ENCODE data around the gene SFN. TPM values are rescaled to one million over a fixed set of nuclear protein-coding genes. Genes with fewer than 3 reads are reported as not detected.

Gene SFN
- not detected in 3 replicates for total RNA-seq
- long read RNA-seq = 0 reads

DNA sequence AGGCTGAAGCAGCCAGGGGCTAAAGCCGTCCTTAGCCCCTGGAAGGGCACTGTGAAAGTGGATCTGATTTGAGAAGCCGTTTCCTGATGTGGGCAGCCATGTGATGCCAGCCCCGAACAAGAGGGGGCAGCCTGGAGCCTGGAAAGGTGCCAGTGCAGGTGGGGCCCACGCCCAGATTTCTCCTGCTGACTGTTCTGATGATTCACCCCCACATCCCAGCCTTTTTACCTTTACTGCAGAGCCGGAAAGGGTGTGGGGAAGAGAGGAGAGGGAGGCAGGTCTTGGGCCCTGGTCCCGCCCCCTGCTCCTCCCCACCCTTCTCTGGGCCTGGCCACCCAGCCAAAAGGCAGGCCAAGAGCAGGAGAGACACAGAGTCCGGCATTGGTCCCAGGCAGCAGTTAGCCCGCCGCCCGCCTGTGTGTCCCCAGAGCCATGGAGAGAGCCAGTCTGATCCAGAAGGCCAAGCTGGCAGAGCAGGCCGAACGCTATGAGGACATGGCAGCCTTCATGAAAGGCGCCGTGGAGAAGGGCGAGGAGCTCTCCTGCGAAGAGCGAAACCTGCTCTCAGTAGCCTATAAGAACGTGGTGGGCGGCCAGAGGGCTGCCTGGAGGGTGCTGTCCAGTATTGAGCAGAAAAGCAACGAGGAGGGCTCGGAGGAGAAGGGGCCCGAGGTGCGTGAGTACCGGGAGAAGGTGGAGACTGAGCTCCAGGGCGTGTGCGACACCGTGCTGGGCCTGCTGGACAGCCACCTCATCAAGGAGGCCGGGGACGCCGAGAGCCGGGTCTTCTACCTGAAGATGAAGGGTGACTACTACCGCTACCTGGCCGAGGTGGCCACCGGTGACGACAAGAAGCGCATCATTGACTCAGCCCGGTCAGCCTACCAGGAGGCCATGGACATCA, at the start of gene SFN:
Gene SFN, plus strand, starts transcription at position 369 of the 904 bp plus-strand sequence. Its CDS starts 64 bp downstream, at position 433.
- Mint-ChIP-seq H3K27me3 (ENCODE audit: low read depth) (no peaks in the 10 kb centered on the region), H3K4me3 (ENCODE audit: unreplicated experiment) (peak within 1 kb of the TSS; percentile 92), H3K27ac (ENCODE audit: unreplicated experiment) (no peak within 1 kb of the TSS), H3K9me3 (ENCODE audit: low read depth) (no peaks in the 10 kb centered on the region), H3K4me1 (ENCODE audit: low read depth) (peaks cover 24% of the 10 kb centered on the region), H3K36me3 (ENCODE audit: low read depth) (no peaks in the 10 kb centered on the region)
- DNase-seq (ENCODE audit: low spot score) = peak; percentile 95
- TF ChIP-seq, protein P1, sequence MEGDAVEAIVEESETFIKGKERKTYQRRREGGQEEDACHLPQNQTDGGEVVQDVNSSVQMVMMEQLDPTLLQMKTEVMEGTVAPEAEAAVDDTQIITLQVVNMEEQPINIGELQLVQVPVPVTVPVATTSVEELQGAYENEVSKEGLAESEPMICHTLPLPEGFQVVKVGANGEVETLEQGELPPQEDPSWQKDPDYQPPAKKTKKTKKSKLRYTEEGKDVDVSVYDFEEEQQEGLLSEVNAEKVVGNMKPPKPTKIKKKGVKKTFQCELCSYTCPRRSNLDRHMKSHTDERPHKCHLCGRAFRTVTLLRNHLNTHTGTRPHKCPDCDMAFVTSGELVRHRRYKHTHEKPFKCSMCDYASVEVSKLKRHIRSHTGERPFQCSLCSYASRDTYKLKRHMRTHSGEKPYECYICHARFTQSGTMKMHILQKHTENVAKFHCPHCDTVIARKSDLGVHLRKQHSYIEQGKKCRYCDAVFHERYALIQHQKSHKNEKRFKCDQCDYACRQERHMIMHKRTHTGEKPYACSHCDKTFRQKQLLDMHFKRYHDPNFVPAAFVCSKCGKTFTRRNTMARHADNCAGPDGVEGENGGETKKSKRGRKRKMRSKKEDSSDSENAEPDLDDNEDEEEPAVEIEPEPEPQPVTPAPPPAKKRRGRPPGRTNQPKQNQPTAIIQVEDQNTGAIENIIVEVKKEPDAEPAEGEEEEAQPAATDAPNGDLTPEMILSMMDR (IDR thresholded peaks at IDR 0.05) = peak; percentile 49

DNA sequence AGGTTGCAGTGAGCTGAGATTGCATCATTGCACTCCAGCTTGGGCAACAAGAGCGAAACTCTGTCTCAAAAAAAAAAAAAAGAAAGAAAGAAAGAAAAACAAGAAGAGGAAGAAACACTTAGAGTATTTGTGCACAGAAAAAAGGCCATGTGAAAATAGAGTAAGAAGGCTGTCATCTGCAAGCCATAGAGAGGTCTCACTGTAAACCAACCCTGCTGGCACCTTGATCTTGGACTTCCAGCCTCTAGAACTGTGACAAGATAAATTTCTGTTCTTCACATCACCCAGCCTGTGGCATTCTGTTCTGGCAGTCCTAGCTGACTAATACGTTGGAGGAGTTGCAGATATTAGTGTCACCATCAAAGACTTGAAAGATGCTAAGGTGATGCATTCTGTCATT, 48.6 kb upstream of the SFN start:
- H3K27ac Mint-ChIP-seq (ENCODE audit: unreplicated experiment) = no peak overlapping the region
- no peak for DNase-seq (ENCODE audit: low spot score)
- no peaks in the 10 kb centered on the region for H3K36me3 Mint-ChIP-seq (ENCODE audit: low read depth)
- no peaks in the 10 kb centered on the region for H3K4me1 Mint-ChIP-seq (ENCODE audit: low read depth)
- TF ChIP-seq, protein P1 (IDR thresholded peaks at IDR 0.05) = no peak
- H3K9me3 Mint-ChIP-seq (ENCODE audit: low read depth) = no peaks in the 10 kb centered on the region
- no peaks in the 10 kb centered on the region for H3K27me3 Mint-ChIP-seq (ENCODE audit: low read depth)
- no peak overlapping the region for H3K4me3 Mint-ChIP-seq (ENCODE audit: unreplicated experiment)

DNA sequence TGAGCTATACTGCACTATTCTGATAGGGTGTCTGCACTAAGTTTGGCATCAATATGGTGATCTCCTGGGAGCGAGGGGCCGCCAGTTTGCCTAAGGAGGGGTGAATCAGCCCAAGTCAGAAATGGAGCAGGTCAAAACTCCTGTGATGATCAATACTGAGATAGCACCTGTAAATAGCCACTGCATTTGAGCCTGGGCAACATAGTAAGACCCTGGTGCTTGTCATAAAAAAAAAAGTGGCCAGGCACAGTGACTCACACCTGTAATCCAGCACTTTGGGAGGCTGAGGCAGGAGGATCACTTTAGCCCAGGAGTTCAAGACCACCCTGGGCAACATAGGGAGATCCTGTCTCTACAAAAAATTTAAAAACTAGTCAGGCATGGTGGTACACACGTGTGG, 48.1 kb upstream of the SFN start:
- no peaks in the 10 kb centered on the region for H3K36me3 Mint-ChIP-seq (ENCODE audit: low read depth)
- no peaks in the 10 kb centered on the region for H3K27me3 Mint-ChIP-seq (ENCODE audit: low read depth)

DNA sequence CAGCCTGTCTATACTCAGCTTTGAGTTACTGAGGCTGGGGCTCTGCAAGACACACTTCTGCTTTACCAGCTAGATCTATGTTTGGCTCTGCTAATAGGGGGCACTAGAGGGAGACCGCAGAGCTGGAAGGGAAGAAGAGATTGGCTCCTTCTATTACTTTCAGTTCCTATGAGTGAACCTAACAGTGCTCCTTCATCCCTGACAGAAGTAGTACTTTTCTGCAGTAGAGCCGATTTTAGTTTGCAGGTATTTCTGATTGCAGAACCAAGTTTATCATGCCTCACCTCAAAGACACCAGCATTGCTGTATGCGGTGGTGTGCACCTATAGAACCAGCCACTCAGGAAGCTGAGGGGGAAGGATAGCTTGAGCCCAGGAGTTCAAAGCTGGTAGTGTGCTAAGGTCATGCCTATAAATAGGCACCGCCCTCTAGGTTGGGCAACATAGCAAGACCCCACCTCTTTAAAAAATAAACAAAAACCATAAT, 42.1 kb upstream of the SFN start:
- no peak for DNase-seq (ENCODE audit: low spot score)
- Mint-ChIP-seq H3K27me3 (ENCODE audit: low read depth) (no peaks in the 10 kb centered on the region), H3K9me3 (ENCODE audit: low read depth) (no peaks in the 10 kb centered on the region), H3K4me1 (ENCODE audit: low read depth) (peaks cover 1% of the 10 kb centered on the region), H3K36me3 (ENCODE audit: low read depth) (no peaks in the 10 kb centered on the region), H3K27ac (ENCODE audit: unreplicated experiment) (no peak overlapping the region), H3K4me3 (ENCODE audit: unreplicated experiment) (no peak overlapping the region)
- TF ChIP-seq, protein P1 (IDR thresholded peaks at IDR 0.05) = peak; percentile 24

More for the DNA sequence above, 48.1 kb upstream of the SFN start:
- TF ChIP-seq, protein P1 (IDR thresholded peaks at IDR 0.05) = no peak
- no peak for DNase-seq (ENCODE audit: low spot score)
- Mint-ChIP-seq H3K4me3 (ENCODE audit: unreplicated experiment) (no peak overlapping the region), H3K4me1 (ENCODE audit: low read depth) (no peaks in the 10 kb centered on the region), H3K9me3 (ENCODE audit: low read depth) (no peaks in the 10 kb centered on the region), H3K27ac (ENCODE audit: unreplicated experiment) (no peak overlapping the region)

DNA sequence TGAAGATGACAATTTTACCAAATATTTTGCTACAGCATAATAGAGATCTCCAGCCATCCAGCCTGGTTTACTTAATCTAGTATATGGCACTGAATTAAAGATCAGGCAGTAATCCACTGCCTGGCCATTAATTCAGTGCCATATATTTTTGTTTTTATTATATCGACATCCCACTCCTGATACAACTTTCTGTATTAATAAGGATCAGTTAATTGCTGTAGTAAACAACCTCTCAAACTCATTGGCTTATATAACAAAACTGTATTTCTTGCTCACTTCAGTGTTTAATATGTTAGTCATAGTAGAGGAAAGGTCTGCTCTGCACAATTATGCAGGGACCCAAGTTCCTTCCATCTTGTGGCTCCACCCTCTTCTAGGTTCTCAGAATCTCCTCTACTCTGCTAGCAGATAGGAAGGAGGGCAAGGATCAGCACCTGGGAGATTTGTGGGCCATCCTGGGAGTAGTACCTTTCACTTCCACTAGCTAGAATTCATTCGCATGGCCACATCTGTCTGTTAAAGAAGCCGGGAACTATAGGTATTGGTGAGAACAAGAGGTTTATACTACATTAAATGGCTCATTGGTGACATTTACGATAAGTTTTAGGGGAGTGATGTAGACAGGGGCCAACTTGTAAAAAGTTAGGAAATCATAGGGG, 40.1 kb upstream of the SFN start:
- H3K4me3 Mint-ChIP-seq (ENCODE audit: unreplicated experiment) = no peak overlapping the region
- H3K9me3 Mint-ChIP-seq (ENCODE audit: low read depth) = no peaks in the 10 kb centered on the region
- TF ChIP-seq, protein P1 (IDR thresholded peaks at IDR 0.05) = no peak
- H3K27me3 Mint-ChIP-seq (ENCODE audit: low read depth) = no peaks in the 10 kb centered on the region
- H3K36me3 Mint-ChIP-seq (ENCODE audit: low read depth) = no peaks in the 10 kb centered on the region
- H3K4me1 Mint-ChIP-seq (ENCODE audit: low read depth) = peaks cover 13% of the 10 kb centered on the region
- no peak for DNase-seq (ENCODE audit: low spot score)
- H3K27ac Mint-ChIP-seq (ENCODE audit: unreplicated experiment) = no peak overlapping the region
